Measurements from ENCODE around the gene RASGRF2. TPM values are rescaled to one million over a fixed set of nuclear protein-coding genes. Genes with fewer than 3 reads are reported as not detected.

RASGRF2 gene
- total RNA-seq, 4 donors from 2014 or later = 3.8 to 9.1 (median 5.3) TPM

GRCh38 chr5:80963966-80964481 lies 3.9 kb downstream of the RASGRF2 start:
- 55 to 76% methylated on average over 3 of the region's 3 CpGs for WGBS, 2 donors (ENCODE audit: low coverage in 1 of 2)
- no peaks in the 10 kb centered on the region for H3K9me3 ChIP-seq
- ATAC-seq = no peak
- no peak overlapping the region for H3K4me3 ChIP-seq
- peaks cover 39% of the 10 kb centered on the region for H3K27me3 ChIP-seq
- peaks cover 0 to 34% (median 0%) of the 10 kb centered on the region in 3 donors for H3K4me1 ChIP-seq
- H3K27ac ChIP-seq = peak overlapping the region in 2 of 4 donors; percentile 9 to 24
- TF ChIP-seq CTCF (IDR thresholded peaks at IDR 0.05) = no peak
- TF ChIP-seq POLR2AphosphoS5 (IDR thresholded peaks at IDR 0.05) = no peak
- TF ChIP-seq POLR2A (IDR thresholded peaks at IDR 0.05) = no peak
- TF ChIP-seq EP300 (IDR thresholded peaks at IDR 0.05) = no peak
- no peaks in the 10 kb centered on the region for H3K36me3 ChIP-seq

- Histone ChIP-seq H3K27ac (peak overlapping the region in 2 of 4 donors; percentile 9 to 24), H3K4me3 (no peak overlapping the region), H3K4me1 (peaks cover 0 to 34% (median 0%) of the 10 kb centered on the region in 3 donors), H3K36me3 (no peaks in the 10 kb centered on the region), H3K9me3 (no peaks in the 10 kb centered on the region), H3K27me3 (peaks cover 34% of the 10 kb centered on the region)
- TF ChIP-seq CTCF (IDR thresholded peaks at IDR 0.05) (no peak), POLR2AphosphoS5 (IDR thresholded peaks at IDR 0.05) (no peak), EP300 (IDR thresholded peaks at IDR 0.05) (no peak), POLR2A (IDR thresholded peaks at IDR 0.05) (no peak)
- 36 to 43% methylated on average over 3 of the region's 3 CpGs for WGBS, 2 donors (ENCODE audit: low coverage in 1 of 2)
- ATAC-seq = no peak
Observed at GRCh38 chr5:80964491-80964890, 4.3 kb downstream of the RASGRF2 start.

- Histone ChIP-seq H3K4me1 (peaks cover 0 to 30% (median 0%) of the 10 kb centered on the region in 3 donors), H3K27me3 (peaks cover 30% of the 10 kb centered on the region), H3K36me3 (no peaks in the 10 kb centered on the region), H3K9me3 (no peaks in the 10 kb centered on the region), H3K27ac (peak overlapping the region in 1 of 4 donors; percentile 24), H3K4me3 (no peak overlapping the region)
- no peak for ATAC-seq
- no peak for TF ChIP-seq EP300 (IDR thresholded peaks at IDR 0.05)
- no peak for TF ChIP-seq POLR2A (IDR thresholded peaks at IDR 0.05)
- TF ChIP-seq POLR2AphosphoS5 (IDR thresholded peaks at IDR 0.05) = no peak
- no peak for TF ChIP-seq CTCF (IDR thresholded peaks at IDR 0.05)
- 55 to 81% methylated on average over 3 to 5 of the region's 5 CpGs for WGBS, 2 donors (ENCODE audit: low coverage in 1 of 2)
Observed at GRCh38 chr5:80964919-80965318, 4.8 kb downstream of the RASGRF2 start.

GRCh38 chr5:80967500-80968181 lies 7.5 kb downstream of the RASGRF2 start:
- Histone ChIP-seq H3K27me3 (peaks cover 6% of the 10 kb centered on the region), H3K9me3 (no peaks in the 10 kb centered on the region), H3K4me3 (no peak overlapping the region), H3K4me1 (peaks cover 0 to 18% (median 0%) of the 10 kb centered on the region in 3 donors), H3K36me3 (no peaks in the 10 kb centered on the region), H3K27ac (peak overlapping the region in 2 of 4 donors; percentile 21 to 56)
- WGBS, 2 donors (ENCODE audit: low coverage in 1 of 2) = 22 to 35% methylated on average over 2 of the region's 2 CpGs
- no peak for TF ChIP-seq CTCF (IDR thresholded peaks at IDR 0.05)
- no peak for TF ChIP-seq EP300 (IDR thresholded peaks at IDR 0.05)
- no peak for TF ChIP-seq POLR2AphosphoS5 (IDR thresholded peaks at IDR 0.05)
- TF ChIP-seq POLR2A (IDR thresholded peaks at IDR 0.05) = no peak
- peak; percentile 53 for ATAC-seq

- H3K36me3 ChIP-seq = no peaks in the 10 kb centered on the region
- no peak for ATAC-seq
- H3K27ac ChIP-seq = no peak overlapping the region
- no peaks in the 10 kb centered on the region for H3K27me3 ChIP-seq
- no peak overlapping the region for H3K4me3 ChIP-seq
- no peaks in the 10 kb centered on the region for H3K9me3 ChIP-seq
- TF ChIP-seq POLR2AphosphoS5 (IDR thresholded peaks at IDR 0.05) = no peak
- no peak for TF ChIP-seq EP300 (IDR thresholded peaks at IDR 0.05)
- no peak for TF ChIP-seq POLR2A (IDR thresholded peaks at IDR 0.05)
- TF ChIP-seq CTCF (IDR thresholded peaks at IDR 0.05) = no peak
- peaks cover 0 to 7% (median 0%) of the 10 kb centered on the region in 3 donors for H3K4me1 ChIP-seq
- WGBS, 2 donors (ENCODE audit: low coverage in 1 of 2) = 92 to 100% methylated on average over 1 to 4 of the region's 4 CpGs
Observed at GRCh38 chr5:80973027-80973426, 12.9 kb downstream of the RASGRF2 start.
